ENCODE measurements around the gene ITSN1.
"Not testable (repeated sequence)": the region's sequence is repeated elsewhere in the genome, so short reads cannot be mapped to it uniquely, and the experiment has no call there.

Gene ITSN1

GRCh38 chr21:33865996-33866575 lies 223.8 kb downstream of the ITSN1 start:
- no peak for DNase-seq

GRCh38 chr21:33866826-33867225 lies 224.5 kb downstream of the ITSN1 start:
- DNase-seq: no peak

GRCh38 chr21:33867868-33868267 lies 225.6 kb downstream of the ITSN1 start:
- DNase-seq: not testable (repeated sequence)

GRCh38 chr21:33869873-33870272 lies 227.6 kb downstream of the ITSN1 start:
- DNase-seq: no peak

- DNase-seq: no peak
Observed at GRCh38 chr21:33870768-33871167, 228.5 kb downstream of the ITSN1 start.

- no peak for DNase-seq
Observed at GRCh38 chr21:33871171-33871570, 228.9 kb downstream of the ITSN1 start.

GRCh38 chr21:33872881-33873515 lies 230.7 kb downstream of the ITSN1 start:
- no peak for DNase-seq

- DNase-seq: no peak
Observed at GRCh38 chr21:33874161-33874560, 231.9 kb downstream of the ITSN1 start.

GRCh38 chr21:33875026-33875695 lies 232.9 kb downstream of the ITSN1 start:
- no peak for DNase-seq

GRCh38 chr21:33878824-33879223 lies 236.5 kb downstream of the ITSN1 start:
- DNase-seq: no peak

- DNase-seq: no peak
Observed at GRCh38 chr21:33880626-33881025, 238.3 kb downstream of the ITSN1 start.

GRCh38 chr21:33881689-33882440 lies 239.6 kb downstream of the ITSN1 start:
- DNase-seq: no peak

- DNase-seq: no peak
Observed at GRCh38 chr21:33883118-33883517, 240.8 kb downstream of the ITSN1 start.

GRCh38 chr21:33884376-33885171 lies 242.3 kb downstream of the ITSN1 start:
- DNase-seq: no peak

GRCh38 chr21:33885172-33885514 lies 242.8 kb downstream of the ITSN1 start:
- no peak for DNase-seq

- no peak for DNase-seq
Observed at GRCh38 chr21:33886321-33886720, 244.0 kb downstream of the ITSN1 start.

- DNase-seq: no peak
Observed at GRCh38 chr21:33890187-33890586, 247.9 kb downstream of the ITSN1 start.

GRCh38 chr21:33892853-33893252 lies 250.6 kb downstream of the ITSN1 start:
- no peak for DNase-seq

GRCh38 chr21:33893917-33894316 lies 251.6 kb downstream of the ITSN1 start:
- no peak for DNase-seq

- DNase-seq: peak; percentile 91
Observed at GRCh38 chr21:33894736-33895288, 252.5 kb downstream of the ITSN1 start.

- DNase-seq: no peak
Observed at GRCh38 chr21:33895356-33895755, 253.1 kb downstream of the ITSN1 start.

GRCh38 chr21:33896691-33897090 lies 254.4 kb downstream of the ITSN1 start:
- DNase-seq: no peak

GRCh38 chr21:33897098-33897497 lies 254.8 kb downstream of the ITSN1 start:
- no peak for DNase-seq
